ENCODE results near the gene MEGF11. TPM values are rescaled to one million over a fixed set of nuclear protein-coding genes. Genes with fewer than 3 reads are reported as not detected.

MEGF11 gene
- total RNA-seq, 4 donors from 2014 or later: 2.4 to 8.5 (median 4.3) TPM

DNA sequence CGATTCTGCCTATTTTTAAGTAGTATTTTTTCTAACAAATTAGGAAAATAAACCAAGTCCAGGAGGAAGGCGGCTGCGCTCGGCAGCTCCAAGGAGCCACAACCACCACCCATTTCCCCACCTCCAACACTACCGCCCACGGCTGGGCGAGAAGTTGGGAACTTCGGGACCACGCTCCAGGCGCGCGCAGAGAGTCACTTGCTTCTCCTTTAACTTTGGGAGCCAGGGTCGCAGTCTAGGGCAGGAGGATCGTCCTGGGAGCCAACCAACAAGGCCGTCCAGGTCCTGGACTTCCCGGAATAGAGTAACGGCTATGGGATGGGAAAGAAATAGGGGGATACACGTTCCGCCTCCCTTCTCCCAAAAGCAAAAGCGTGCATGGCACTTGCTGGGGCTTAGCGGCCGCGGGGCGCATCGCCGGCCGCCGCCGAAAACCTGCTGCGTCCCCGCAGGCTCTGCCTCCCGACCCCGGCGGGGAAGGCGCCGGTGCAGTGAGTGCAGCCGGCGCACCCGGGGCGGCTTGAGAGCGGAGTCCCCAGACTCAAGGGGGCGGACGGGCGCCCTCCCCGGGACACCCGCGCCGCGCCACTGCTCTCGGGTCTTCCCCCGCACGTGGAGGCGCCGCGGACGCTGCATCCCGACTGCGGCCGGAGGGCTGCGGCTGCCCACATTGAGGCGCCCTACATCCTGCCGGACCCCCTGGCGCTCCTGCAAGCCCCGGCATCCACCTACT lies 699 bp downstream of the MEGF11 start:
- DNase-seq (ENCODE audit: low spot score in 2 of 2): no peak
- peak overlapping the region; percentile 58 for H3K4me3 ChIP-seq
- no peak overlapping the region for H3K27ac ChIP-seq
- TF ChIP-seq POLR2AphosphoS5 (IDR thresholded peaks at IDR 0.05) (no peak), EP300 (IDR thresholded peaks at IDR 0.05) (no peak), POLR2A (IDR thresholded peaks at IDR 0.05) (no peak)
- TF ChIP-seq, protein P1, sequence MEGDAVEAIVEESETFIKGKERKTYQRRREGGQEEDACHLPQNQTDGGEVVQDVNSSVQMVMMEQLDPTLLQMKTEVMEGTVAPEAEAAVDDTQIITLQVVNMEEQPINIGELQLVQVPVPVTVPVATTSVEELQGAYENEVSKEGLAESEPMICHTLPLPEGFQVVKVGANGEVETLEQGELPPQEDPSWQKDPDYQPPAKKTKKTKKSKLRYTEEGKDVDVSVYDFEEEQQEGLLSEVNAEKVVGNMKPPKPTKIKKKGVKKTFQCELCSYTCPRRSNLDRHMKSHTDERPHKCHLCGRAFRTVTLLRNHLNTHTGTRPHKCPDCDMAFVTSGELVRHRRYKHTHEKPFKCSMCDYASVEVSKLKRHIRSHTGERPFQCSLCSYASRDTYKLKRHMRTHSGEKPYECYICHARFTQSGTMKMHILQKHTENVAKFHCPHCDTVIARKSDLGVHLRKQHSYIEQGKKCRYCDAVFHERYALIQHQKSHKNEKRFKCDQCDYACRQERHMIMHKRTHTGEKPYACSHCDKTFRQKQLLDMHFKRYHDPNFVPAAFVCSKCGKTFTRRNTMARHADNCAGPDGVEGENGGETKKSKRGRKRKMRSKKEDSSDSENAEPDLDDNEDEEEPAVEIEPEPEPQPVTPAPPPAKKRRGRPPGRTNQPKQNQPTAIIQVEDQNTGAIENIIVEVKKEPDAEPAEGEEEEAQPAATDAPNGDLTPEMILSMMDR (IDR thresholded peaks at IDR 0.05): no peak
- H3K36me3 ChIP-seq: no peaks in the 10 kb centered on the region
- H3K9me3 ChIP-seq: no peaks in the 10 kb centered on the region
- WGBS: under 1% methylated on average over 21 of the region's 64 CpGs
- H3K4me1 ChIP-seq: peaks cover 31% of the 10 kb centered on the region
- peaks cover 77% of the 10 kb centered on the region for H3K27me3 ChIP-seq

DNA sequence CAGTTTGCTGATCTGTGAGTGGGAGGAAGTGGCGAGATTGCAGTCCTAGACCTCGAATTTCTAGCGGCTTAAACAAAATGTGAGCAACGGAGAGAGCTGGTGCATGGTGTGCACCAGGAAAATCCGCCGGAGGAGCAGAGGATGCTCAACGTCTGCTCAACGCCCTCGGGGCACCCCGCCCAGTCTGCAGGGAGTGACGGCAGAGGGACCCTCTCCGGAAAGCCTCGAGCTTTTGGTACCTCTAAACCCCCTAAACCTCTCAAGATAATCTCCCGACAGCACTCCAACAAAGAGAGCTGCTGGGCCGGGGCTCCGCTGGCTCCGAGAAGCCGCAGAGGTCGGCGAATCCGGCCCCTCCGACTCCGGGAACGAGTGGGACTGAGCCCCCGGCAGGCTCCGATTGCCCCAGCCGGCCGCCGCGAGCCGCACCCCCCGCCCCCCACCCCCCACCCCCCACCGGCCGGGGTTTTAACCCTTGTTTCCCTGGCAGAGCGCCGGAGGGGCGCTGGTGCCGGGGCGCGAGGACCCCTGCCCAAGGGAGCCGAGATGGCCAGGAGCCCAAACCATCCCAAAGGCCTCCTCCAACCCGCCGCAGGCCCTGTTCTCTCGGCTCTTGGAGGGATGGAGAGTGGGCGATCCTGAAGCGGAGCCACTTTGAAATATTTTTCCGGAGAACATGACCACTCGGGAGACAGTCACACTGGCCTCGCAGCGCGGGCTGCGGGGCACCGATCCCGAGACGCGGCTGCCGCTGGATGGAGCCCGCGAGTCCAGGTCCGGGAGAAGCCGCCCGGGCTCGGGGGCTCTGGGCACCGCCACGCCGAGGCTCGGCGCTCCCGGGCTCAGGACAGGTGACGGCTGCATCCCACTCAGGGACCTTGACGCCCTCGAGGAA lies 1.5 kb downstream of the MEGF11 start:
- Histone ChIP-seq H3K4me1 (peaks cover 31% of the 10 kb centered on the region), H3K27me3 (peaks cover 70% of the 10 kb centered on the region), H3K27ac (no peak overlapping the region), H3K9me3 (no peaks in the 10 kb centered on the region), H3K36me3 (no peaks in the 10 kb centered on the region), H3K4me3 (peak overlapping the region; percentile 58)
- DNase-seq (ENCODE audit: low spot score in 2 of 2): no peak
- WGBS: 7% methylated on average over 34 of the region's 72 CpGs
- TF ChIP-seq, protein P1 (IDR thresholded peaks at IDR 0.05): peak; percentile 38 to 76
- TF ChIP-seq POLR2AphosphoS5 (IDR thresholded peaks at IDR 0.05): no peak

DNA sequence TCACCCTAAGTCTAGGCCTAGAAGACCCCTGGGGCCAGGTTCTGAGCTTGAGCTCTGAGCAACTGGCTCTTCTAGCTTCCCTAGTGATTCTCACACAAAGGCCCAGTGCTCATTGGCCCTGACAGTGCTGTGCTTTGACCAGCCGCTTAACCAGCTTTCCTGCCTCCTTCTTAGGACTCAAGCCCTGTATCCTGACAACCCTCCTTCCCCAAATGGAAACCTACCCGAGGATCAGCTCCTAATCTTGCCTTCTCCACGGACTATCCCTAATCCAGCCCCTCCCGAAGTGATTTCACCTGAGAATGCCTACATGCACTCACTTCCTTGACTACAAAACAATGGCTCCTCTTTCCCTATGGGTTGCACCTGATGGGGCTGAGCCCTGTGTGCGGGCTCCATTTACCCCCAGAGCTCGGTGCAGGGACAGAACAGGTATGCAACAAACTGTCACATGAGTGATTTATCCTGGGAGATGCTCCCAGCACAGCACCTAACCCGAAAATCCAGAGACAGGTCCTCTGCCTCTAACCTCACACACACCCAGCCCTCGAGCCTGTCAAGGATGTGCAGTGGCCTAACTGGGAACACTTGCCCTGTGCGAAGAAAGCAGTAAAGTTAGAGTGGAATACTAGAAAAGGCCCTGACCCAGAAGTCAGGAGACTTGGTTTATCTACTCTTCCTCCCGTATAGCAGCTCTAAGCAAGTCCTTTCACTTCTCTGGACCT lies 2.3 kb downstream of the MEGF11 start:
- TF ChIP-seq, protein P1 (IDR thresholded peaks at IDR 0.05): no peak
- no peak for TF ChIP-seq POLR2AphosphoS5 (IDR thresholded peaks at IDR 0.05)
- TF ChIP-seq EP300 (IDR thresholded peaks at IDR 0.05): no peak
- TF ChIP-seq POLR2A (IDR thresholded peaks at IDR 0.05): no peak
- H3K36me3 ChIP-seq: no peaks in the 10 kb centered on the region
- no peaks in the 10 kb centered on the region for H3K9me3 ChIP-seq
- H3K27ac ChIP-seq: no peak overlapping the region
- no peak for DNase-seq (ENCODE audit: low spot score in 2 of 2)
- peaks cover 66% of the 10 kb centered on the region for H3K27me3 ChIP-seq
- H3K4me3 ChIP-seq: no peak overlapping the region
- 61% methylated on average over 10 of the region's 10 CpGs for WGBS
- peaks cover 31% of the 10 kb centered on the region for H3K4me1 ChIP-seq

DNA sequence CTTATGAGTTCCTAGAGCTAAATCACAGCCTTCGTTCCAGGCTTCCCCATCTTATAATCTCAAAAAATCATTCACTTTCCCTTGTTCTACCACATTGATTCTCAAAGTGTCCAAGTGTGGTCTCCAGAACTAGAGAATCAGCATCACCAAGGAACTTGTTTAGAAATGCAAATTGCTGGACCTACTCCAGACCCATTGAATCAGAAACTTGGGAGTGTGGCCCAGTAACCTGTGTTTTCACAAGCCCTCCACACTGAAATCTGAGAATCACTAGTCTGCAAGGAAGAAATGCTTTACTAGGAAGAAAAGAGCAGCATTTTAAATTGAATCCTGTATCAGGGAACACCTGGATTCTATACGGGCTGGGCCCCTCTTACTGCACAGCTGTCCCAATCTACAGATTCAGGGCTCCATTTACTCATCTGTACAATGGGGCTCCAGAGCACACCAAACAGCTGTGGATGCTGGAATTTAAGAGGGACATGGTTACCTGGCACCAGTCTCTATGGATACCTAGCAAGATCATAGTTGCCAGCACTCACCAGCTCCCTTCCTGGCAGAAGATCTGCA lies 3.9 kb downstream of the MEGF11 start:
- WGBS: 93% methylated on average over 2 of the region's 2 CpGs
- Histone ChIP-seq H3K4me1 (peaks cover 31% of the 10 kb centered on the region), H3K4me3 (no peak overlapping the region), H3K27ac (no peak overlapping the region), H3K9me3 (no peaks in the 10 kb centered on the region), H3K27me3 (peaks cover 56% of the 10 kb centered on the region), H3K36me3 (no peaks in the 10 kb centered on the region)
- TF ChIP-seq EP300 (IDR thresholded peaks at IDR 0.05) (no peak), POLR2A (IDR thresholded peaks at IDR 0.05) (no peak), POLR2AphosphoS5 (IDR thresholded peaks at IDR 0.05) (no peak)
- TF ChIP-seq, protein P1 (IDR thresholded peaks at IDR 0.05): no peak
- no peak for DNase-seq (ENCODE audit: low spot score in 2 of 2)
